ENCODE data around the gene SCIN. TPM values are rescaled to one million over a fixed set of nuclear protein-coding genes. Genes with fewer than 3 reads are reported as not detected.

SCIN gene
- total RNA-seq, 1 experiment from 2014 or later, result 28.3 TPM

- no peak for TF ChIP-seq CTCF (IDR thresholded peaks at IDR 0.05; ENCODE audit: unreplicated experiment)
- DNase-seq, result no peak
- Mint-ChIP-seq H3K27me3 (ENCODE audit: unreplicated experiment) (no peaks in the 10 kb centered on the region), H3K36me3 (ENCODE audit: insufficient read depth, unreplicated experiment) (peaks cover 8% of the 10 kb centered on the region), H3K4me1 (ENCODE audit: low read depth, unreplicated experiment) (peaks cover 19% of the 10 kb centered on the region), H3K4me3 (ENCODE audit: low read depth, unreplicated experiment) (no peak overlapping the region), H3K9me3 (ENCODE audit: low read depth, unreplicated experiment) (no peaks in the 10 kb centered on the region), H3K27ac (ENCODE audit: unreplicated experiment) (no peak overlapping the region)
- intact Hi-C loops (cut with micrococcal nuclease; ENCODE audit: unreplicated experiment), result no loop called here
- CTCF ChIA-PET, result interaction anchor here (1.0 to 2.8 kb wide), 7 partner anchors 38 to 165 kb away, joined by 4 to 37 read pairs (median 6); no protein-coding TSS in a partner anchor
- no TSS peak for BruUV-seq (replicated peaks)
Measured at GRCh38 chr7:12623223-12623622, 52.7 kb downstream of the SCIN start.

GRCh38 chr7:12623885-12624498, 53.5 kb downstream of the SCIN start:
- Mint-ChIP-seq H3K27ac (ENCODE audit: unreplicated experiment) (no peak overlapping the region), H3K36me3 (ENCODE audit: insufficient read depth, unreplicated experiment) (peaks cover 8% of the 10 kb centered on the region), H3K4me1 (ENCODE audit: low read depth, unreplicated experiment) (peaks cover 18% of the 10 kb centered on the region), H3K4me3 (ENCODE audit: low read depth, unreplicated experiment) (no peak overlapping the region), H3K27me3 (ENCODE audit: unreplicated experiment) (no peaks in the 10 kb centered on the region), H3K9me3 (ENCODE audit: low read depth, unreplicated experiment) (no peaks in the 10 kb centered on the region)
- intact Hi-C loops (cut with micrococcal nuclease; ENCODE audit: unreplicated experiment), result loop anchor here (1.0 kb wide), 3 partner anchors 54 to 639 kb away; partner anchors contain the start of gene SCIN
- peak; percentile 90 for TF ChIP-seq CTCF (IDR thresholded peaks at IDR 0.05; ENCODE audit: unreplicated experiment)
- CTCF ChIA-PET, result interaction anchor here (0.8 to 2.8 kb wide), 8 partner anchors 39 to 166 kb away, joined by 3 to 37 read pairs (median 5); no protein-coding TSS in a partner anchor
- no TSS peak for BruUV-seq (replicated peaks)
- no peak for DNase-seq

- no peaks in the 10 kb centered on the region for H3K9me3 Mint-ChIP-seq (ENCODE audit: low read depth, unreplicated experiment)
- intact Hi-C loops (cut with micrococcal nuclease; ENCODE audit: unreplicated experiment), result no loop called here
- peaks cover 8% of the 10 kb centered on the region for H3K36me3 Mint-ChIP-seq (ENCODE audit: insufficient read depth, unreplicated experiment)
- CTCF ChIA-PET, result no interaction called here
- BruUV-seq (replicated peaks), result no TSS peak
- no peak overlapping the region for H3K4me3 Mint-ChIP-seq (ENCODE audit: low read depth, unreplicated experiment)
- H3K4me1 Mint-ChIP-seq (ENCODE audit: low read depth, unreplicated experiment), result no peaks in the 10 kb centered on the region
- no peak for DNase-seq
- no peak for TF ChIP-seq CTCF (IDR thresholded peaks at IDR 0.05; ENCODE audit: unreplicated experiment)
- H3K27ac Mint-ChIP-seq (ENCODE audit: unreplicated experiment), result no peak overlapping the region
- H3K27me3 Mint-ChIP-seq (ENCODE audit: unreplicated experiment), result no peaks in the 10 kb centered on the region
Measured at GRCh38 chr7:12625836-12626235, 55.3 kb downstream of the SCIN start.

GRCh38 chr7:12629816-12630512, 59.4 kb downstream of the SCIN start:
- TF ChIP-seq CTCF (IDR thresholded peaks at IDR 0.05; ENCODE audit: unreplicated experiment), result no peak
- Mint-ChIP-seq H3K27me3 (ENCODE audit: unreplicated experiment) (no peaks in the 10 kb centered on the region), H3K4me3 (ENCODE audit: low read depth, unreplicated experiment) (no peak overlapping the region), H3K9me3 (ENCODE audit: low read depth, unreplicated experiment) (no peaks in the 10 kb centered on the region), H3K27ac (ENCODE audit: unreplicated experiment) (no peak overlapping the region), H3K4me1 (ENCODE audit: low read depth, unreplicated experiment) (no peaks in the 10 kb centered on the region), H3K36me3 (ENCODE audit: insufficient read depth, unreplicated experiment) (peaks cover 8% of the 10 kb centered on the region)
- BruUV-seq (replicated peaks), result no TSS peak
- CTCF ChIA-PET, result no interaction called here
- no peak for DNase-seq
- intact Hi-C loops (cut with micrococcal nuclease; ENCODE audit: unreplicated experiment), result no loop called here

All from Calu3 (cell line).